Measurements from ENCODE around the gene GLOD5.

GLOD5 gene

GRCh38 chrX:48784726-48785125, 23.2 kb downstream of the GLOD5 start:
- ChIA-PET POLR2A (no interaction called here), CTCF (no interaction called here)
- Histone ChIP-seq H3K4me1 (ENCODE audit: control insufficient read depth, insufficient read depth, low read length) (no peaks in the 10 kb centered on the region), H3K27ac (ENCODE audit: extremely low read depth, low read depth, low read length) (no peak overlapping the region), H3K9me3 (ENCODE audit: control insufficient read depth, insufficient read depth, low read depth, low read length) (no peaks in the 10 kb centered on the region), H3K4me3 (ENCODE audit: low read depth, low read length) (no peak overlapping the region), H3K36me3 (ENCODE audit: control insufficient read depth in 2 of 2, insufficient read depth in 1 of 2, low read length in 2 of 2) (no peaks in the 10 kb centered on the region)
- TF ChIP-seq ZNF610 (tag by site-specific recombination; IDR thresholded peaks at IDR 0.05; ENCODE audit: borderline replicate concordance) (no peak), ZNF223 (tag by site-specific recombination; IDR thresholded peaks at IDR 0.05) (no peak), ZNF423 (tag by site-specific recombination; IDR thresholded peaks at IDR 0.05) (no peak), KLF9 (tag by site-specific recombination; IDR thresholded peaks at IDR 0.05; ENCODE audit: low read depth) (no peak), ZSCAN23 (tag by site-specific recombination; IDR thresholded peaks at IDR 0.05) (no peak), ZNF184 (tag by site-specific recombination; IDR thresholded peaks at IDR 0.05) (no peak), ZNF354C (tag by site-specific recombination; IDR thresholded peaks at IDR 0.05; ENCODE audit: borderline replicate concordance, low read depth) (no peak), ZNF623 (tag by site-specific recombination; IDR thresholded peaks at IDR 0.05) (no peak), ZSCAN18 (tag by site-specific recombination; IDR thresholded peaks at IDR 0.05) (no peak), ZNF518A (tag by site-specific recombination; conservative IDR thresholded peaks at IDR 0.05; ENCODE audit: low read depth) (no peak), ZNF585B (tag by site-specific recombination; IDR thresholded peaks at IDR 0.05) (no peak), GFI1B (tag by site-specific recombination; IDR thresholded peaks at IDR 0.05) (no peak), ZNF146 (tag by site-specific recombination; IDR thresholded peaks at IDR 0.05) (no peak), OSR2 (tag by site-specific recombination; IDR thresholded peaks at IDR 0.05) (no peak), ZNF394 (tag by site-specific recombination; IDR thresholded peaks at IDR 0.05; ENCODE audit: borderline replicate concordance) (no peak), REST (tag by site-specific recombination; IDR thresholded peaks at IDR 0.05) (no peak), WT1 (tag by site-specific recombination; IDR thresholded peaks at IDR 0.05) (no peak)
- TF ChIP-seq, protein P1, sequence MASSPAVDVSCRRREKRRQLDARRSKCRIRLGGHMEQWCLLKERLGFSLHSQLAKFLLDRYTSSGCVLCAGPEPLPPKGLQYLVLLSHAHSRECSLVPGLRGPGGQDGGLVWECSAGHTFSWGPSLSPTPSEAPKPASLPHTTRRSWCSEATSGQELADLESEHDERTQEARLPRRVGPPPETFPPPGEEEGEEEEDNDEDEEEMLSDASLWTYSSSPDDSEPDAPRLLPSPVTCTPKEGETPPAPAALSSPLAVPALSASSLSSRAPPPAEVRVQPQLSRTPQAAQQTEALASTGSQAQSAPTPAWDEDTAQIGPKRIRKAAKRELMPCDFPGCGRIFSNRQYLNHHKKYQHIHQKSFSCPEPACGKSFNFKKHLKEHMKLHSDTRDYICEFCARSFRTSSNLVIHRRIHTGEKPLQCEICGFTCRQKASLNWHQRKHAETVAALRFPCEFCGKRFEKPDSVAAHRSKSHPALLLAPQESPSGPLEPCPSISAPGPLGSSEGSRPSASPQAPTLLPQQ (tag by site-specific recombination; IDR thresholded peaks at IDR 0.05) = no peak
- TF ChIP-seq, protein P2, sequence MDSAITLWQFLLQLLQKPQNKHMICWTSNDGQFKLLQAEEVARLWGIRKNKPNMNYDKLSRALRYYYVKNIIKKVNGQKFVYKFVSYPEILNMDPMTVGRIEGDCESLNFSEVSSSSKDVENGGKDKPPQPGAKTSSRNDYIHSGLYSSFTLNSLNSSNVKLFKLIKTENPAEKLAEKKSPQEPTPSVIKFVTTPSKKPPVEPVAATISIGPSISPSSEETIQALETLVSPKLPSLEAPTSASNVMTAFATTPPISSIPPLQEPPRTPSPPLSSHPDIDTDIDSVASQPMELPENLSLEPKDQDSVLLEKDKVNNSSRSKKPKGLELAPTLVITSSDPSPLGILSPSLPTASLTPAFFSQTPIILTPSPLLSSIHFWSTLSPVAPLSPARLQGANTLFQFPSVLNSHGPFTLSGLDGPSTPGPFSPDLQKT (IDR thresholded peaks at IDR 0.05; ENCODE audit: borderline replicate concordance, low read depth, low read length) = no peak

Measured in HEK293 (cell line).